Measurements from ENCODE around the gene UBQLN4.

The UBQLN4 gene

DNA sequence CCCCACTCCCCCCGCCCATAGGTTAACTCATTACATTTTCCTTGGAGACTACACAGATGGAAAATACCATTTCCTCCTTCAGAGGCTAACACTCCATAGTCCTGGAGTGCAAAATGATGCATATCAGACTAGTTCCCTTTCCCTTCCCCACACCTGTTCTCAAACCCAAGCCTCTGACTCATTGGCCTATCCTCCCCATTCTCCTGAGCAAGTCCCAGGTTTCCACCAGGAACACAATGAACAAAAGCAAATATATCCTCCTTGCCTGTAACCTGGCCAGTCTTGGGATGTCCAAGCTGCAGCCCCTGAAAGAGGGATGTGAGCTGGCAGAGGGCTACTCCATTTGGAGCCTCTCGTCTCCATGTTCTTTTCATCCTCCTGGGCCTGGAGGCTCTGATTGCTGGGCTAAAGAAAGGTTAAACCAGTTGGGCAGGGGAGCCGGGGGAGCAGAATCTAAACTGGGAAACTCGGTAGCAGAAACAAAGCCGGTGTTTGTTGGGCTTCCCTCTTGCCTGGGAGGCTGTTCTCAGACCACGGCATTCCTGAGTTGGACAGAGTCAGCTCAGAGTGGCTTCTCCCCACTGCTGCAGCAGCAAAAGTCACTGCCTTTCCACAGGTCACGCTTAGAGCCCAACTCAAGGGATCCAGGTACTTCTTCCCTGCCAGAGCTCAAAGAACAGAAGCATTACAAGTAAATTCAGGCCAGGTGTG is 46.8 kb downstream of the UBQLN4 start:
- DNase-seq: no peak

DNA sequence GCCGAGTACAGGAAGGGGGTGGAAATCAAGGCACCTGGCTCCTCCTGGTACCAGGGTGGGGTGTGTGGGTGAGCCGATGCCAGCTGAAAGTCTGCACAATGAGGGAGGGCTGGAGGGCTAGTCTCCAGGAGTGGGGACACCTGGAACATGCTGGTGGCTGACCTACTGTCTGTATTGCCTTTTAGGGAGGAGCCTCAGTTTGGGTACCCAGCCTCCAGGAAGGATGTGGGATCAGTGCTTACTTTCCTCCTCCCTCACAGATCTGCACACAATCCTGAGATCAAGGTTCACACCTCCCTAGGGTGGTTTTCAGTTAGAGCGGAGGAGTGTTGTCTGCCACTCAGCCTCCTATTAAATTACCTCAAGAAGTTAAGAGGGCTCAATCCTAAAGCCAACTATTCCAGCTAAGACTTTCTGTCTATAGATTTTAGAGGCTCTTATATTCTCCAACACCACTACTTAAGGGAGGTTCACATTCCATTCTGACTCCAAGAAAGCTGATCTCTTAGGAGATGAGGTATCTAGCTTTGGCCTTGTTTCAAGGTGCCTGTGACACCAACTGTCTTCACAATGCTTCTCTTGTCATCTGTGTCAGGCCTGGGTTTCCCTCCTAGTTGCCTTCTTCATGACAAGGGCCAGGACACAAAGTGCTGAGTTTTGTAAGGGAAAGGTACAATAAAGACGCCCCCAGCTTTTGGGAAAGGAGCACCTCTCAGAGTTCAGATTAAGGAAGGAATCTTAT is 48.6 kb downstream of the UBQLN4 start:
- DNase-seq: no peak

DNA sequence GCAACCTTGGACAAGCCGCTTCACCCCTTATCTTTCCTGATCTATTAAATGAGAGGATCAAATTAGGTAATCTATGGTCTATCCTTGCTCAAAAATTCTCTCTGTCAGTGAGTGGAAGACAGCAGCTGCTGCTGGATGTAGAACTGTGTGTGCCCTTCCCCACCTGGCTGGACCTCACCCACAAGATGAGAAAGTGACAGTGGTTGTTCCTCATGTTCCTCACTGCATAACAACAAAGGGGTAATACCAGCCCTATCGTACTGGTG is 49.7 kb downstream of the UBQLN4 start:
- no peak for DNase-seq

DNA sequence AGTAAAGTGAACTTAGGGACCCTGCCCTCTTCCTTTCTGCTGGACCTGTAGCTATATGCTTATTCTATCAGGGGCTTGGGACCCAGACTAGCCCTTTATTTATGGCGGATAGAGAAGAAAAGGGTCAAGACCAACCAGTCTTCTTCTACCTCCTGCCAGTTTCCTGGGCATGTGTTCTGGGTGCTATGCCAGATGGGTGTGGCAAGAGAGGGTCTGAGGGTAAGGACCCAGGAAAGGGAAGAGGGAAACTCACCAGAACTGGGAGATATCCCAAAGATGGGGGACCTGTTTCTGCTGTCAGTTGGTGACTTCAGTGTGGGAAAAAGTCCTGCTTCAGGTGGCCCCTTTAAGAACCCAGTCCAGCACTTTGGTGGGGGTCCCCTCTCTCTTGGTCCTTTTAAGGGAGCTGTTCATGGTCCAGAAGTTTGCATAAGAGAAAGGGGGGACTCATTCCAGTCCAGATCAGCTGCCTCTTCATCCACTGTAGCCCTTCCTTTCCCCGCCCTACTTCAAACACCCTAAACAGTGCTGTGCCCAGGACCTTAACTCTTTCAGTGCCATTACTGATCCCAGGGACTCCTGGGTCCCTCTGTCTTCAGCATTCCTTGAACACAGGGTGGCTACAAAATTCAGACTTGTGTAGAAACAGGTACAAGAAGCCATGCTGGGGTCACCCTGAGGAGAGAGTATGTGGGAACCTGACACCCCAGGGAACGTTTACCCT is 51.2 kb downstream of the UBQLN4 start:
- DNase-seq: no peak

DNA sequence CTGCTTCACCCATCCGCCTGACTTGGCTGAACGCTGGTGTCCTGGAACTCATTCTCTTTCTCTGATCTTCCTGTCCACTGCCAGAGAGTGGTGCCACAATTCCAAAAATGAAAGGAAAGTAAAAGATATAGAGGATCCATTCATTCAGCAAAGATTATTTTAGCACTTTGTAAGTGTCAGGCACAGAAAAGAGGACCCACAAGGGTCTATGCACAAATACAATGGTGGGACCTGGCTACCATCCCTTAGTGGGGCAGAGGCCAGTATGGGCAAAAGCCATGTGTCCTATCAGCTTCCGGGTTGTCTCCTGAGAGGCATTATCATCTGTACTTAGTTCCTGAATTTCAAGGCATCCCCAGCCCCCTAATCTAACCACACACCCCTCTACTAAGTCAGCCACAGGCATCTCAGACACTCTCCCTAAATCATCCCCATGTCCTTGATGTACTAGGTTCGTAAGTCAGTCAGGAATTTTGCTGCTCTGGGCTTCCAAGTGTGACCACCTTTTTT is 51.9 kb downstream of the UBQLN4 start:
- DNase-seq: no peak

DNA sequence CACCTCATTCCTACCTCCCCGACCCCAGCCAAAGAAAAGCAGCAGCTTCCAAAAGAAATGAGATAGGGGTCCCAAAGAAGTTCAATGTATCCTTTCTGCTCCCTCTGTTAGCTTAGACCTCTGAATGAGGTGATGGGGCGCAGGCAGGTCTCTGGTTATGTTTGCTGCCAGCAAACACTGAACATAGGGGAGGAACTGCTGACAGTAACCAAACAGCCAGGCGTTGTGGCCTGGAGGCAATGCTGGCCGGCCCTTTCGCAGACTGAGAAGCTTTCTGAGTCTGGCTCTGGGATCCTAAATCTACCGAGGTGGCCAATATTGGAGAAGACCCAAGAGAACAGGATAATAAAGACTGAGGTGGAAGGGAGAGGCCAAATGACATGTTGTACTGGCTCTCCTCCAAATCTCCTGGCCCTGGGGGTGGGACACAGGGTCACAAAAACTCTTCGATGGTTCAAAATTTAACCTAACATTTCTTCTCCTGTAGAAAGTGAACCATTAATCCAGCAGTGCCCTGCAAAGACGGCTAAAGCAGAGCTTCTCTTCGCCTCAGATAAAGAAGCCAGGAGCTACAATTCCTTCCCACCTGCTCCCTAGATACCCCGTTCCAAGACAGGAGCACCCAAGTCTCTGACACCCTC is 52.5 kb downstream of the UBQLN4 start:
- DNase-seq: no peak

DNA sequence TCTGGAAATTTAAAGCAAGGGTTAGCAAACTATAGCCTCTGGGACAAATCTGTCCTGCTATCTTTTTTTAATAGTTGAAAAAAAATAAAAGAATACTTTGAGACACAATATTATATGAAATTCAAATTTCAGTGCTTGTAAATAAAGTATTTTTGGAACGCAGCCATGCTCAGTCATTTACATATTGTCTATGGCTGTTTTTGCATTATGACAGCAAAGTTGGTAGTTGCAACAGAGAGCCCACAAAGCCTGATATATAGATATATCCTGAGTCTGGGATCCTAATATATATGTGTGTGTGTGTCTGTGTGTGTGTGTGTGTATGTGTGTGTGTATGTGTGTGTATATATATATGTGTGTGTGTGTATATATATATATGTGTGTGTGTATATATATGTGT is 53.6 kb downstream of the UBQLN4 start:
- DNase-seq: no peak

DNA sequence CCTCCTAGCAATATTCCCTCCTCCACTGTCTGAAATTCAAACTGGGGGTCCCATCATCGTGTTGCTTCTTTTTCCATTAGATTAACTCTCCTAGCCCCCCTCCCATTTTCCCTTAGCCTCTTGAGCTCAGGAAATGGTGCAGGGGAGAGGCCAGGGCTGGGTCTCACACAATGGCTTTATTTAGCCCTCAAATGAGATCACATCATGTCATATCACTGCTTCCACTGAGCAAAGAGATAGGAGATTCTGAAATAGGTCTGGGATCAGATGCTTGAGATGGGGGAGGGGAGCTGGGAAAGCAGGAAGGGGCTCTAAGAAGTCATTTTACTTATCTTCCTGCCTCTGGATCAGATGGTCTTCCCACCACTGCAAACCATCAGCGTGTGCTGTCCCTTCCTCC is 57.4 kb downstream of the UBQLN4 start:
- DNase-seq: no peak

DNA sequence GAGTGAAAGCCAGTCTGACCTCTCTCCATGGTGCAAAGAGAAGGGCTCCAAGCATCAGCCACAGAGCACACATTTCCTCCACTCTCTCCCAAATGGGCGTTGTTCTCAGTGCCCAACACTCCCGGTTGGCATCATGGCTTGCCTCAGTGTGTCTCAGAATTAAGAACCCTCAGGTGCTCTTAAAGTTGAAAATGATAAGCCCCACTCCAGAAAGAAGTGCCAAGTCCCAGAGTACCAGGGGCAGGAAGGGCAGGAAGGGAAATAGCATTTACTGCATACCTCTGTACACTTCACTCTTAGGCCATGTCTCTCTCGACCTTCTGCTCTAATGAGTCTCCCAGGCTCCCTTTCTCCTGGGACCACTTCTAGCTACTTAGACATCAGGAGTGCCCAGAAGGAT is 60.0 kb downstream of the UBQLN4 start:
- no peak for DNase-seq

DNA sequence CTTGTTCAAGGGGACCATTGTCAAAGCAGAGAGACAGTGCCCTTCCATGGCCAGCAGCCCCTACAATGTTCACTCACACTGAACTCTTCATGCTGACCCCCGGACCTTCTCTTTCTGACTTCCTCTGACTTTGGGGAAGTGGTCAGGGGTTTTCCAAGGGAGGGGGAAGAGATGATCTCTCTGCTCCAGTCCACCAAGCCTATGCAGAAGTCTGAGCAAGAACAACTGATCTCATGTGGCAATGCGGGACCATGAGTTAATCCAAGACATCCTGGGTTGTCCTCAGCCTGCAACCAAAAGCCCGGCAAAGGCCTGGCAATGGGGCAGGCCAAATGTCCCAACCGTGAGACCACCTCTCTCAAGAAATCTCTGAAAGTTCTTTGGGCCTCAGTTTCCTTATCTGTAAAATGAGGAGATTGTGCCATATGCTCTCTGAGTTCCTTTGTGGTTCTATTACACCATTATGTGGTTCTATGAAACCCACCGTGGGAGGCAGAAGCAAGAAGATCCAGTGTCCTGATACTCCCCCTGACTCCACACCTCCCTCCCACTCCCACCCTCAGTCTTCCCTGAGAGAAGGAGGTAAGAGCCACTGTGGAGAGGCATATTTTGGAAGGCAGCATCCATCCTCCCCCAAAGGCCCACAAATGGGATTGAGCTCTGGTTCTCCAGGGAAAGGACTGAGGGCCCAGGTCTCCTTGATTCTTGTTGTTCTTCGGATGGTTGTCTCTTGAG is 63.4 kb downstream of the UBQLN4 start:
- DNase-seq: no peak

DNA sequence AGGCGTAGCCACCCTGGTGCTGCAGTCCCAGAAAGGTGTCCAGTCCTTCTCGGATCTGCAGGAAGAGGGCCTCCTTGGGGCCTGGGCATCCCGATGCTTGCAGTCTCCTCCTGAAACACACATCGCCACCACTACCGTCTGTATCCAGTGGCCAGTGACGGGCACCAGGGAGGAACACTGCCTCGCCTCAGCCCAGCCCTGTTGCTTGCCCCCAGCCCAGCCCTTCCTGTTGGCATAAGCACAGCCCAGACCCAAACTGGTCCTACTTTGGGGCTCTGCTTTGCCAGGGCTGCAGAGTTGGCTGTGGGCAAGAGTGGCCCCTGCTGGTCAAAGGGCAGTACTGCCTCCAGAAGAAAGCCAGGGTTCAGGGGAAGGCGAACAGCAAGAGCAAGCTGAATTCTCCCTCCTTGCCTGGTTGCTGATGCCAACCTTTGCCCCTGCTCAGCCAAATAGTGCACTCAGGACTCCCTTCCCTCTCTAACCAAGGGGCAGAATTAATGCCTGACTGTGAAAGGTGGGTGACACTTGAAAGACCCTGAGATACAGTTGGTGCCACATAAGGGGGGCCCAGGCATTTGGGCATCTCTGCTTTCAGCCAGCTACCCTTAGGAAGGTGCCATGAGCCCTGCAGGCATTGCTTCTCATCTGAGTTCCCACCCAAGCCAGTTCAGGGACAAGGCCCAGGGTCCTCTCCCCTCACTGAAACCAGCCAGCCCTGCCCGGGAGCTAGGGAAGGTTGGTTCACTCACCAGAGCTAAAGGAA is 64.2 kb downstream of the UBQLN4 start:
- peak; percentile 45 to 66 (median 60) for DNase-seq

Measured in activated CD4-positive, CD25-positive, alpha-beta regulatory T cell (primary cell).